HG03521 (cell line): Measurements from ENCODE around the gene PAK6.

Source experiments
- ATAC-seq: cut with Tn5 transposase; IDR thresholded peaks from one replicate; pipeline ENCODE4 v1.9.1; 2021; ENCODE audit warnings: mild to moderate bottlenecking, moderate library complexity; ENCODE audit not compliant: unreplicated experiment

Gene PAK6

DNA sequence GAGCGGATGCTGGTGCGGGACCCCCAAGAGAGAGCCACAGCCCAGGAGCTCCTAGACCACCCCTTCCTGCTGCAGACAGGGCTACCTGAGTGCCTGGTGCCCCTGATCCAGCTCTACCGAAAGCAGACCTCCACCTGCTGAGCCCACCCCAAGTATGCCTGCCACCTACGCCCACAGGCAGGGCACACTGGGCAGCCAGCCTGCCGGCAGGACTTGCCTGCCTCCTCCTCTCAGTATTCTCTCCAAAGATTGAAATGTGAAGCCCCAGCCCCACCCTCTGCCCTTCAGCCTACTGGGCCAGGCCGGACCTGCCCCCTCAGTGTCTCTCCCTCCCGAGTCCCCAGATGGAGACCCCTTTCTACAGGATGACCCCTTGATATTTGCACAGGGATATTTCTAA, 37.1 kb downstream of the PAK6 start:
- no peak for ATAC-seq

DNA sequence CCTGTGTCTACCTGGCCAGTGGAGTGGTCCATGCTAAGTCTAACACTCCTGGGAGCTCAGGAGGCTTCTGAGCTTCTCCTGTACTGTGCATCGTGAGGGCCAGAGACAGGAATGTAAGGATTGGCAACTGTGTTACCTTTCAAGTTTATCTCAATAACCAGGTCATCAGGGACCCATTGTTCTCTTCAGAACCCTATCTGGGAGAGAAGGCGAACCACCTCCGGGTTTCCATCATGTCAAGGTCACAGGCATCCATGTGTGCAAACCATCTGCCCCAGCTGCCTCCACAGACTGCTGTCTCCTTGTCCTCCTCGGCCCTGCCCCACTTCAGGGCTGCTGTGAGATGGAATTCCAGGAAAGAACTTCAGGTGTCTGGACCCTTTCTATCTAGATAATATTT, 38.1 kb downstream of the PAK6 start:
- no peak for ATAC-seq

DNA sequence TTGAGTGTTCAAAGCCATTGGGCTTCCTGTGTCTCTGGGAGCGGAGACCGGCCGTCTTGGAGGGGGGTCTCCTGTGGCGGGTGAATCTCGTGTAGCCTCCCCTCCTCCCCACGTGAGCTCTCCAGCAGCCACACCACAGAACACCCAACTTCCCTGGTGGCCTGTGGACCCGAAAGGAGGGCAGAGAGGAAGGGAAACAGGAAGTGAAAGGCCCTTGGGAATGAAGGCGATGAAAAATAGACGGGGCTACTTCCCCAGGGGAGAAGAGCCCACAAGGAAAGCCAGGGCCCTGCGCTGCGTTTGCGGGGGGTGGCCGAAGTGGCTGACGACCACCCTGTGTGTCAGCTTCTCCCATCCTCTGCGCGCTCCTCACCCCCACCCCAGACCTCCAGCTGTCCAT, 38.6 kb downstream of the PAK6 start:
- ATAC-seq: no peak

DNA sequence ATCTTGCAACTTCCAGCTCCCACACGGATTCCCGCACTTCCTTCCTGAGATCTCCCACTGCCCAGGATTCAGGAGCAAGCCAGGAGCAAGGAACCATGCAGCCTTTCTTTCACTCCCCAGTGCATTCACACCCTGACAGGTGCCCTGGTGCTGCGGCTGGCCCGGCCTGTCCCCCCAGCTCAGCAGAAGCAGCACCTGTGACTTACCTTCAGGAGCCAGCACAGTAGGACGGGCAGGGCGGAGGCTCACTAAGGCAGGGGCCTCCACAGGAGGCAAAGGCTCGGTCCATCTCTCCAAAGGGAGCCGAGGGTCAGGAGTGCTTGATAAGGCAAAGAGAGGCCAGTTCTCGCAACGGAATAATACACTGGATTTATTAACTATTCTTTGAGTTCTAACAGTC, 39.2 kb downstream of the PAK6 start:
- ATAC-seq: no peak

DNA sequence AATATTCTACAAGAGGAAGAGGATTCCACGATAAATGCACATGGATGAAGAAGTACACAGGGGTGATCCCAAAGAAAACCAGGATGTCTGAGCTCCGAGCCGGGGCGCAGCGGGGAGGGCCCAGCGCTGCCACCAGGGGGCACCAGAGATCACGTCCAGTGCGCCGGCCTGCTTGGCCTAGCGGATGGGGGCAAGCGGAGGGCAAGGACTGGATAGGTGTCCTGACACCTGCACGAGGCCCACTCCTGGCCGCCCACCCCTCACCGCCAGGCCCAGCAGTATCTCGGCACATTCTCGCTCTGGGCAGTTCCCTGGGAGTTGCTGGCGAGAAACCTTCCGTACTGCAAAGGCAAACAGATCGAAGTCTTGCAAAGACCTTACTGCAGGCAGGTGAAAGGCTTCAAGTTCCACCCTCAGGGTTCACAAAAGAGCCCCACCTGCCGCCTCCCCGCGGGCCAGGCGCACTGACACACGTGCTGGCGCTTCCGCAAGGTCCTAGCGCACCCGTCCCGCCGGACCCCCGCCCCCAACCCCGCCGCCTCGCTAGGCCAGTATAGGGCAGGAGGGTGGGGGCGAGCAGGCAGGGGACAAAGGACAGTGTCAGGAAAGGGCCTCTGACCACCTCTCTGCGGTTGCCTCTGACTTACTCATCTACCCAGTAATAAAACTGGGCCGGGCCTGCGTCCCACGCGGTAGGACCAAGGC, 40.7 kb downstream of the PAK6 start:
- ATAC-seq: no peak

DNA sequence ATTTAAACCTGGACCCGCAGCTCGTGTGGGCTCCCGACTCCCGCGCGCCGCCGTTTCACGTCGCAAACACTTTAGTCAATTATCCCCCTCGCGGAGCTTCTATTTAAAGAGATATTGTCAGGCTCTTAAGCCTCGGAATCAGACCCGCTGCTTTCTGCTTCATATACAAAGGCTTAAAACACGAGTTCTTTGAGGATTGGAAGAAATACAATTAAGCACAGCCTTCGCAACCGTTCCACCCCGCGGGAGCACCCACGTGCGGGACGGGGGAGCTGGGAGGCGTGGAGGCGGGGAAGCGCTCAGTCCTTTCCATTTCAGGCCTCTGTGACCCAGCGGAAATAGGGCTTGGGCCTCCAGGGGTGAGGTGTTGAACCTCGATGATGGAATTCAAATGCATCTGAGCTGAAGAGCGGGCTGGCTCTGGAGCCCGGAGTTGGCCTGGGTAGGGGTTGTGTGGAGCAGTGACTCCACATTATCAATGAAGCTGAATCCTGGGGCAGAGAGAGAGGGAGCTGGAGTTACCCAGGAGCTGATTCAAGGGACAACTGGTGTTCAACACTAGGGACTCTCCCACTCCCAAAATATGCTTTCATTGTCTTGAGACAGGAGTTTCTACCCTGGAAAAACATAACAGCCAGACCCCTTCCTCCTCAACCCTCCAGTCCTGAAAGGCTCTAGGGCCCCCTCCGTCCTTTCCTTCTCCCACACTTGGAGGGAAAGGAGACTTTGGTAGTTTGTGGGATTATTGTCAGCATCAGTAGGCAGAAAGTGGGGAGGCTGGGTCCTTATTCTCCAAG, 41.6 kb downstream of the PAK6 start:
- no peak for ATAC-seq

DNA sequence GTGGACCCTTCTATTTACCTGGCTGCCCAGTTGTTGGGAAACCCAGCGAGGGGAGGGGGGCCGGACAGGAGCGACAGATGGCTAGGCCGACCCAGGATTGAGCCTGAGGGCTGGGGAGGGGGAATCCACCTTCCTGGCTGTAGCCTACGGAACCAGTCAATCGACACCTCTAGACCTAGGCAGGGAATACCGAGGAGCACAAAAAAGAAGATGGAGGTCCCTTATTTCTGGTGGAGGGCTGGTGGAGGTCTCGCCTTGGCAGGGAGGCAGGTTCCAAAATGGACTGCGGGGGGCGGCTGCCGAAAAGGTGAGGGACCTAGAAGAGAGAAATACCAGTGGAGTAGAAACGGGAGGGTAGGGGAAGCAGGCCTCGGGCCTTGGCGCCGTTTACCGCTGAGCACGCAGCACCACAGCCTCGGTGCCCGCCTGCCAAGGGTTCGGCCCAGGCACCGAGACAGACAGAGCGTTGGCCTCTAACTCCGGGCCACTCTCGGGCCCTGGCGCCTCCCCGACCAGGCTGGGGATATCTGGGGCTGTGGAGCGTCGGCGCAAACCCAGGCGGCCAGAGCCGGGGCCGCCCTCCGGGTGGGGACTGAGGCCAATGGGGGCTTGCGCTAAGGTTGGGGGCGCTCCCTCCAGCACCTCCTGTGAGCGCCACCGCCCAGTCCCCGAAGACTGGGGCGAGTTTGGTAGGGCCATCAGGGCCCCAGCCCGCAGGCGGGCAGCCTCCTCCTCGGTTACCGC, 42.4 kb downstream of the PAK6 start:
- no peak for ATAC-seq

DNA sequence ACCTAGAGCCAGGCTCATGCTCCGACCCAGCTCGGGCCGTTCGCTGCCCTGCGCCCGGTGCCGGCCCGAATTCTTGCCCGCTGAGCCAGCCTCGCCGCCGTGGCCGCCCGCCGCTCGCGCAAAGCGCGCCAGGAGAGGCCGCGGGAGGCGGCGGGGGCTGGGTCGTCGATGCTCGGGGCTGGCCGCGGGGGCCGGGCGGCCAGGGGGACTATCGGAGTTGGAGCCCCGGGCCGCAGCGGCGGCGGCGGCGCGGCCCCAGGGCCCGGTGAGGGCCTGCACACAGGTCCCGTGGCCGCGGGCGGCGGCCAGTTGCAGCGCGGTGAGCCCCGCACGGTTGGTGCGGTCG, 42.9 kb downstream of the PAK6 start:
- no peak for ATAC-seq

DNA sequence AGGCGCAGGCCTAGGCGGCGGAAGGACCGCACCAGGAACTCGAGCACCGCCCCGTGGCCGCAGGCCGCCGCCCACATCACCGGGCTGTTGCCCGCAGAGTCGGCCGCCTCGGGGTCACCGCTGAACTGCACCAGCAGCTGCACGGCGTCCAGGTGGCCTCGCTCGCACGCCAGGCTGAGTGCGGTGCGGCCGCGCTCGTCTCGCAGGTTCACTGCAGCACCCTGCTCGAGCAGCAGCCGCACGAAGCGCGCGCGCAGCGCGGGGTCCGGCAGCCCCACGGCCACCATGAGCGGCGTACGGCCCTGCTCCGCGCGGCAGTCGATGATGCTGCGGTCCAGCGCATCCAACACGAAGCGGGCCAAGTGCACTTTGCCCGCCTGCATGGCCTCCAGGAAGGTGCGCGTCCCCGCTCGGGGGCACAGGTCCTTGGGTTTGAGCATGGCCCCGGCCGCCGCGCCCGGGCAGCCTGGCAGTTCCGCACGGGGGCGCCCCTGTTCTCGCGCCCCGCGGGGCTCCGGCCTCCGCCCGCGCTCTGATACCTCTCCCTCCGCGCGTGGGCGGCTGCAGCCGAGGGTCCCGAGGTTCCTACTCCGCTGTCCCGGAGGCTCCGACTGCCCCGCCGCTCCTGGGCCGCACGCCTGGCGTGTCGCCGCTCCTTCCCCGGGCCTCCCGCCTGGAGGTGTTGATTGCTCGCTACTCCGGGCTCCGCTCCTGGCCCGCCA, 43.4 kb downstream of the PAK6 start:
- no peak for ATAC-seq

DNA sequence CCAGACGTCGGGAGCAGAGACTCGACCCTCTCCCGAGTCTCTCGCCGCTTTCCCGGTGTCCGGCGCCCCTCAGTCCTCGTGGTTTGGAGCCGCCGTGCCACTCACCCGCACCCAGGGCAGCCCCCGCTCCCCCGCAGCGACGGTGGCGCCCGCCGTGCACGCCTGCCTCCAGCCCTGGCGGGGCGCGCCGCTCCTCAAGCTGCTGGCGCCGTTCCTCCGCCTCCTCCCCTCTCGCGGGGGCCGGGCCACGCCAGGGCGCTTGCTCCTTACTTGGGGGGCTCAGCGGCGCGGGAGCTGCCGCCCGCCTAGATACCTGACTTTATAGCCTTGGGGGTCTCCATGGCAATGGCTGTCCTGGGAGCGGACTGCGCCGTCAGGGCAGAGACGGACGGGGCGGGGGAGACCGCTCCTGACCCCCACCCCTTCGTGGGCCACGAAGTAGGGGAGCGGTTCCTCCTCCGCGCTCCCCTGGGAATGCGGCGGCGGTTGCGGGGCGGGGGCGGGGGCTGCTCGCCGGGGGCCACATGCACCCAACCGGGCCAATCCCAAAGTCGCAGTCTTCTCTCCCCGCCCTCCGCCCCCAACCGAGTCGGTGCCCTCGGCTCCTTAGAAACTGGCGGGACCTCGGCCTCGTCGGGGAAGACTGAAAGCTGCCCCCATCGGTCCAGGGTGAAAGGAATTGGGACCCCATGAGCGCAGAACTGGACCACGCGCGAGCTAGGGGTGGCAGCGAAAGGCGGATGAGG, 44.2 kb downstream of the PAK6 start, which contains the start of gene ANKRD63:
TSS of gene ANKRD63 (minus strand) at position 196 of the 746 bp plus-strand sequence. CDS start 478 bp downstream, outside the sequence.
- no peak for ATAC-seq

DNA sequence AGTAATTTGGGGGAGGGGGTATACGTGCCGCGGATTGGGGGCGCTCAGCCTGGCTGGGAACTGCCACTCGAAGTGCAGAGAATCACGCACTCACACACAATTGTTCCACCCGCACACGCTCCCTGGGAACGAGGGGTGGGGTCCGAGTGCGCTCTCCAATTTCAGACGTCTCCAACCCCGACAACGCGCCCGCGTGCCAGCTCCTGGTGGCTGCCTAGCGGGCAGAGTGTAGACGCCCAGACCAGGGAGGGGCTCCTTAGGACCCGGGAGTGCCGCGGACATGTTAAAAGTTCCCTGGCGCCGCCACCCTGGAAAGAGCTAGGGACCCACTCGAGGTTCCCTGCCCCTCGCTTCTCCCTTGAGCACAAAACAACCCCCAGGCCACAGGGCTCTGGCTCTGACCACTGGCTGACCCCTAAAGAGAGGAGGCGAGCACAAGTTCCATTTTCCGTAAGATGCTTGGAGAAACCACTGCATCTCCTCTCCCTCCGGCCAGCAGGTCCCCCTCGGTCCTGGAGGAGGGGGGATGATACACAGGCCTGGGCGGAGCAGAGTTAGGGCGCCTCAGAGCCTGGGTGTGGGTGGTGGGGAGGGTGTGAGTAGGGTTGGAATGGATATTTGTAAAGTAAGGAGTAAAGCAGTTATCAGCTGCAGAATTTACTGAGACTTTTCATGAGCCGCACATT, 44.9 kb downstream of the PAK6 start:
- no peak for ATAC-seq

DNA sequence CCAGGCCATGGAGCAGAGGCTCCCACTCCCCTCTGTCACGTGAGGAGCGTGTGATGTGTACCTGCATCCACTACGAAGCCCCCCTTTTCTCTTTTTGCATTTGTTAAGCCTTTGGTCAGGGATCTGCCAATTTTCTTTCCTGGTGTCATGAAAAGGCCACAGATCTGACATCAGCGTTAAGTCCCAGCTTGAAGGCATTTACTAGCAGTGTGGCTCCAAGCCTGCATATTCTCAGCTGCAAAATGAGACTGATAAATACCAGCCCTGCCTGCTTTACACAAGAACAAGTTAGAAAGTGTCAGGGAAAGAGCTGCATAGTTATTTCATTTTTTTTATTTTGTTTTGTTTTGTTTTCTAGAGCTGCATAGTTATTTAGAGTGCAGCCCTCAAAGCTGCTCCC, 46.3 kb downstream of the PAK6 start:
- ATAC-seq: no peak

DNA sequence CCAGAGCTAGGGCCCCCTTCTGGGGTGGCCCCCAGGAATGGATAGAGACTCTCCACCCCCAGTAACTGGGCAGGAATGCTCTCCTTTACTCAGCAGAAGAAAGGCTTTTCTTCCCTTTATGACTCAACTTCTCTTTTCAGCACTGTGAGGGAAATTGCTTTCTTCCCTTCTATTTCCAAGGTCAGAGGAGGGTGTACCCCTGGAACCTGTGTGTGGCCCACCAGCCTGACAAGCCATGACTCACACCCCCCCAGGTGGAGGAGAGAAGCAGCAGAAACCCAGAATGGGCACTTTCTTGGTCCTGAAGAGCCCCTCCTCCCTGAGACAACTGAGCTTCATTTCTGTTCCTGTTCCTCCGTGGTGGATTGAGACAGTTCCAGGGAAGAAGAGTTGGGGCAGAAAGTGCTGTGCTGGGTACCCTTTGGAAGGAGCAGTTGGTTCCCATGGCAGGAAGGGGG, 46.7 kb downstream of the PAK6 start:
- no peak for ATAC-seq

DNA sequence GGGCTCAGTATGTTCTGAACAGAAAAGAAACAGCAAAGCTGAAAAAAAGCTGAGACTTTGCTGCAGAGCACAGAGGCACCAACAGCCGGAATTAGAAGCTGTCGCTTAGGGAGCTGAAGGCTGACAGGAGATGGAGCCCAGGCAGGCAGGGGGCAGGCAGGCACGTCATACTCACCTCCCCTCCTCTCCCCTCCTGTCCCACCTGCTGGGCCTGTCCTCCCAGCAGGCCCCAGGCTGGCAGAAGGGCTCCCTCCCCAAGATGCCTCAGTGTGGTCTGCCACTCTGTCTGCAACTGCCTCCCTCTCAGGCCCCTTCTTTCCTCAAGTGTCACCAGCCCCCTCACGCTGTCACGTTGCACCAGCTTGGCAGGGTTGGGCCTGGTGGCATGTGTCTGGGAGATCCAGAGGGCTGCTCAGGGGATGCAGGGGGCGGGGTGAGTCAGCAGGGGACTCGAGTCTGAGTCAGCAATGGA, 47.2 kb downstream of the PAK6 start:
- ATAC-seq: no peak

DNA sequence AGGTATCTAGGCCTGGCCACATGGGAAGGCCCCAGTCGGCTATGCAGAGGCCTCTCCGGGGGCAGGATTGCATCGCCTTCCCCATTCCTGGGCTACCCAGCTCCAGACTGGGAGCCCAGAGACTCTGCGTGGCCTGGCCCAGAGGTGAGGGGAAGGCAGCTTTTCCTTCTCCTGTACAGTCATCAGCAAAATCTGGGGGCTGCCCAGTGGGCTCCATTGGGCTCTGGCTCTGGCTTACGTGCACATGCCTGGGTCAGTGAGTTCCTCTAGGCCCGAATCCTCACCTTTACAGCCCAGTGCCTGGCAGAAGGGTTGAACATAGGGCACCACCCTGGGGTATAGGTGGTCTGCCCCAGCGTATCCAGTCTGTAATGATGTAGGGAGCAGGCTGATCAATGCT, 47.9 kb downstream of the PAK6 start:
- no peak for ATAC-seq

DNA sequence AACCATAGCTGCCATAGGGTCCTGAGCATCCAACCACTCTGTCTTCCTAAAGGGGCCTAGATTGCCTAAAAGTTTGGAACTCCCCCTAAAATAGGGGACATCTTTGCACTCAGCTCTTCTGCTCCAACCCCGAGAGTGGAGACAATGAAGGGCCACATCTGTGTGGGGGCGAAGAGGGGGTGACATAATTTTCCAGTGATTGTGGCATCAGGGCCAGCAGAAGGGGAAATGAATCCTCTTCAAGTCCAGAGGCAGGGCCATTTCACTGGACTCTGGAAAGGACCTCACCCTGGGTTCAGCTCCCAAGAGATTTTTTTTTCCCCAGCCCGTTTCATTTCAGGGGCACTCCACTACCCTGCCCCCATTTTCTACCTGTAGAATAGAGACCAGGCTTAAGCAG, 48.6 kb downstream of the PAK6 start:
- ATAC-seq: no peak

DNA sequence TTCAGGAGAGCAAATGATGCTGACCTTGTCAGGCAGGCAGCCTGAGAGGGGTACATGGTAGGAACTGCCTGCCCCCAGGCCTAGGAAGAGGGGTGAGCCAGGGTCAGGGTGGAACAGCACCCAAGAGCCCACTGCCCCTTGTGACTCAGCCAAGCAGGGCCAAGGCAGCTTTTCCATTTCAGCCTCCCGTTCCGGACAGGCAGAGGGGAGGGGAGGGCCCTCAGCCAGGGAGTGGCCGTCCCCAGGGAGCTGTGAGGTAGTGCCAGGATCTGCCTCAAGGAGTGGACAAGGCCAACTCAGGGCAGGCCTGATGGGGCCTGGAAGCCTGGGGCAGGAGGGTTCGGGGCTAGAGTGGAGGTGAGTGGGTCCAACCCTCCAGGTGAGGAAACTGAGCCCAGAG, 49.1 kb downstream of the PAK6 start:
- ATAC-seq: no peak

DNA sequence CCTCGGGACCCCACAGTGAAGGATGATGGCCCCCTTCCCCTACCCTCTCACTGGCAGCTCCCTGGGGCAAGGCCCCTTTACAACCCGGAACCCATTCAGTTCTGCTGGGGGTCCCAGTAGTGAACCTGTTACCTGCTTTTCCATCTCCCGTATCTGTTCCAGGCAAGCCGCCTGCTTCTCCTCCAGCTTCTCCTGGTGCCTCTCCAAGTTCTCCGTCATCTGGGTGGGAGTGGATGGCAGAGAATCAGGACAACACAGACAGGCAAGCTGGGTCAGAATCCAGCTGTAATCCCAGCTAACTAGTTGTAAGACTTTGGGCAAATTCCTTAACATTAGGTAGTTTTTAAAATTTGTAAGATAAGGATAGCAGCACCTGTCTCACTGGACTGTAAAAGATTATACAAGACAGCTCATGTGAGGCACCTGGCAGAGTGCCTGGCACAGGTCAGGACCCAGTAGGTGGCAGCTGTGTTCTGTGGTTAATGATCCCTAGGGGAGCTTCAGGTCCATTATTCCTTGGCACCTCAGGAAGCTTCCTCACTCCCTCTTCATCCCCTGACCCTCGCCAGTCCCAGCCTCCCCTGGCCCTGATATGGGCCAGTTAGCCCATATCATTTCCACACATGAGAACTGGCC, 50.4 kb downstream of the PAK6 start:
- no peak for ATAC-seq

DNA sequence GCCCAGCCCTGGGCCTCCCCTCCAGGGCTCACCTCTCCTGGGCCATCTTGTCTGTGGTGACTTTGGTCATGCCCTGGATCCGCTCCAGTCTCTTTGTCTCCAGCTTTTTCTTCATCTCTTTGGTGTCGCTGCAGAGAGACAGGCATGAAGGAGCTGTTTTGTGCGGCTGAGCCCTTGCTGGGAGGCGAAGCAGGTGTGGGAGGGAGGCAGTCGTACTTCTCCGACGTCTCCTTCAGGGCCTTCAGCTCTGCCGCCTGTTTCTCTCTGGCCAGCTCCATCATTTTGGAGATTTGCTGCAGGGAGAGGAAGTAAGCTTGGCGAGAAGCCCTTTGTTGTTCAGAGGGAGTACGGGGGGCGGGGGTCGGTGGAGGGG, 51.7 kb downstream of the PAK6 start:
- no peak for ATAC-seq
